ENCODE data around the gene EIF4G2.

EIF4G2 gene

DNA sequence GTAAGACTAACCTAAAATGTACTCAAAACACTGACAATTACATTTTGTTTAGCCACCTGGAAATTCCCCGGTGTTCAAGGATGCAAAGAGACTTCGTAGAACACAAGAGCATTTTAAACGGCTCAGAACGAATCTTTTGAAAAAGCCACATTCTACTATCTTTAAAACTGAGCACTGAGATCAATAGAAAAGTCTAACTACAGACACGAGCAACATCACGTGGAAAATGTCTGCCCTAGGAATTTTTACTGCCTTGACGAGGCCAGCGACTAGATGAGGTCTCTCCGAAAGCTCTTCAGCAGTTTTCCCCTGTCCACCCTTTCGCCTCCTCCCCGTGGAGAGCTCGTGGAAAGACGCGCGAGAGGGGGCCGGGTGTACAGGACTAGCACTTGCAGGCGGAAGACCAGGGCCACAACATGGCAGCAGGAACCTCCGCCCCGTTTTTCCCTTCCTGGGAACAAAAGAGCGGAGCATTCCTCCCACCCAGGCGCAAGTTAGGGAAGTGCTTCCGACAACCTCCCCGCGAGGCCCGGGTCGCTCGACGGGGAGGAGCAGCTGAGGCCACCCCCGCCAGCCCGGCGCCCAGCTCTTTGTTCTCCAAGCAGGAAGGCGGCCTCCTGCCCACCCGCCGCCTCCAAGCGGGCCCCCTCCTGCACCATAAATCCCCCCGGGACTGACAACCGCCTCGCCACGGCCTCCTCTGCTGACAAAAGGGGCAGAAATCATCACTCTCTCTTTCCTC is 1.1 kb downstream of the EIF4G2 start:
- DNase-seq: peak; percentile 21 to 49 (median 34)

DNA sequence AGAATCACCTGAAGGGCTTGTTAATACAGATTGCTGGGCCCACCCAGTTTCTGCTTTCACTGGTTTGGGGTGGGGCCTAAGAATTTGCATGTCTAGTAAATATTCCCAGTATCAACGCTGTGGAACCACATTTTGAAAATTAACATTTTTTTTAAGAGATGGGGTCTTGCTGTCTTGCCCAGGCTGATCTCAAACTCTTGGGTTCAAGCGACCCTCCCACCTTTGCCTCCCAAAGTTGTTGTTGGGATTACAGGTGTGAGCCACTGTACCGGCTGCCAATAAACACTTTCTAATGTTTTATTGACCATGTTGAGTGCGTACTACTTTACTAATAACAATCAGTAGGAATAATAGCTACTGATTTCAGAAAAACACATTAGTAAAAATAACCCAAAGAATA is 2.5 kb downstream of the EIF4G2 start:
- no peak for DNase-seq

DNA sequence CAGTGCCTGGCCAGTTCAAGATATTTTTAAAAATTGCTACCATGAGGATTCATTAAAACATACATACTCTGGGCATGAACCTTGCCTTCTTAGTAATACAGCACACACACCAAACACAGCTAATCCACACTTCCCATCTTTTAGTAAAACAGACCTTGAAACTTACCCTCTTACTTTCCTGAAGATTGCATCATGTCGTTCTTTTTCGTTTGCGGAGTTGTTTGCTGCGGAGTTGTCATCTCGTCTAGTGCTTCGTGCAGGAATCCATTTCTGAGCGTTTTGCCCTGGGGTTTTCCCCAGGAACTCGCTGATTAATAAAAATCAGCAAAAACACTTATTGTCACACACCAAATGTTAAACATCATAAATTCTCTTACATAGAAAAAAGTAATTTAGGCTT is 3.0 kb downstream of the EIF4G2 start:
- DNase-seq: peak in 1 of 5 donors; percentile 22

DNA sequence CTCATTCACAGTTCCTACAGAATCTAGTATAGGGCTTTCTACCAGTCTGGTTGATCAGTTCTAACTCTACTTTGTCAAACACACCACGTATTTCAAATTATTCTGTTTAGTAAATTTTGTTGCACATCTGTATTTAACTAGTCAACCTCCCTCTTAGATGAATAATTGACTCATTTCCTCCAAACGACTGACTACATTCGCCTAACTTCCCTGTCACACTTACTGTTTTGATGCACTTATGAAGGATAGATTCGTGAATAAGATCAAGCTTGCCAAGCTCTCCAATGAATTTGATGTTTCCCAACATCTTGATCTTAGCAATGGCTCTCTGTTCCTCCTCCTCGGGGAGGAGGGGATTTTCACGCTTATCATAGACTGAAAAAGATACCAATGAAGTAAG is 5.0 kb downstream of the EIF4G2 start:
- no peak for DNase-seq

DNA sequence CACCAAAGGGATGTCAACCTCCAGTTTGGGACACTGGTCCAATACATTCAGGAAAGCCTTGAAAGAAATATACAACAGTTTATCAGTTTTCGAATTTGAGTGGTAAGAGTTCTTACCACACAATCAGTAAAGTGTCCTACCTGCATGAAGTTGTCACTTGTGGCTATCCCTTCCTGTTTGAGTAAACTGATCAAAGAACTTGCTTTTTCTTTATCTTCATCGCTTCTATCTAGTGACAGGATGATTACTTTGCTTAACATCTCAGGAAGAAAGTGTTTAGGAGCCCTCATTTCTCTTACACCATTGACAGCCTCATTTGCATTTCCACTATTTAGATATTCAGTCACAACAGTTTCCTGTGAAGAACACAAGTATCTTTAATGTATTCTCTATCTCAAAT is 8.4 kb downstream of the EIF4G2 start:
- DNase-seq: no peak

DNA sequence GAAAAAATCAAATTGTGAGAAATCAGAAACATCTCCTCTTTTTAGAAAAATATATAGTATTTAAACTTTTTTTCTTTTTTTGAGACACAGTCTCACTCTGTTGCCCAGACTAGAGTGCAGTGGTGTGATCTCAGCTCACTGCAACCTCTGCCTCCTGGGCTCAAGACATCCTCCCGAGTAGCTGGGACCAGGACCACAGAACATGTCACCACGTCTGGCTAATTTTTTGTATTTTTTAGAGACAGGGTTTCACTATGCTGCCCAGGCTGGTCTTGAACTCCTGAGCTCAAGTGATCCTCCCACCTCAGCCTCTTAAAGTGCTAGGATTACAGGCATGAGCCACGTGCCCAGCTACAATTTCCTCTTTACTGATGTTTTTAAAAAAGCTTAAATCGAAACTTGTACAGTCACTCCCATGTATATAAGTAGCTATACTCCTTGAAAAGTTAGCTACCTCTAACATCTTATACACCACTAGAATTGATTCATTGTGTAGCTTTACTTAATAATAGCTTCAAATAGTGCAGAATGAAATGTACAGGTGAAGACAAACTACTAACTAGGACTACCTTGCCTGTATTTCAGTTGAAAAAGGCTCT is 10.3 kb downstream of the EIF4G2 start:
- no peak for DNase-seq

DNA sequence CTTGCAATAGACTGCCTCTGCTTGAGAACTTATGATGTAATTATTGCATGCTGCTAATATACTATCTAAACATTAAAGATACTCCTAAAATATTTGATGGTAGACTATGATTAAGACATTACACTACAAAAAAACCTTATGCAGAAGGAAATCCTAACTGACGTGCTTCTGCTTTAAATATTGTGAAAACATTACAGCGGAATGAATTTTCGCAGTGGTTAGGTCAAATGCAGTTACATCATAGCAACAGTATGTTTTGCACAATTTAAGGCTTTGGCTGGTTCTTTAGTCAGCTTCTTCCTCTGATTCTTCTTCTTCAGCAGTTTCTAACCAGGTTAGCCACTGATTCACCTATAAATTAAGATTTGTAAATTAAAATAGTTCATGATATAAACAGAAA is 11.2 kb downstream of the EIF4G2 start:
- no peak for DNase-seq

DNA sequence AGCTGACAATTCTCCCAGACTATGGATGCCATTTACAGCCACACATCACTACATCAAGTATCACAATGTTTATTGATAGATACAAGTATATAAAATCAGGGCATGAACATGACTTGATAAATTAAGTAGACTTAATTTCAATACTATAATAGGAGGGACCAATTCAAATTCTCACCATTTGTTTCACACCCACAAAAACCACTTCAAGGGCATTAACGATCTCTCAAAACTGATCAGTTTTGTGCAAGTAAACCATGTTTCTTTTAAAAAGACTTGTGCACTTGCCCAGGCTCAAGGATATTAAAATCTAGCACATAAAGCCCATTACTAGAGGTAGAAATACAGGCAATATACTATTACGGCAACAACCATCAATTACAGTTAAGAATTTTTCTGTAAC is 11.7 kb downstream of the EIF4G2 start:
- DNase-seq: no peak

DNA sequence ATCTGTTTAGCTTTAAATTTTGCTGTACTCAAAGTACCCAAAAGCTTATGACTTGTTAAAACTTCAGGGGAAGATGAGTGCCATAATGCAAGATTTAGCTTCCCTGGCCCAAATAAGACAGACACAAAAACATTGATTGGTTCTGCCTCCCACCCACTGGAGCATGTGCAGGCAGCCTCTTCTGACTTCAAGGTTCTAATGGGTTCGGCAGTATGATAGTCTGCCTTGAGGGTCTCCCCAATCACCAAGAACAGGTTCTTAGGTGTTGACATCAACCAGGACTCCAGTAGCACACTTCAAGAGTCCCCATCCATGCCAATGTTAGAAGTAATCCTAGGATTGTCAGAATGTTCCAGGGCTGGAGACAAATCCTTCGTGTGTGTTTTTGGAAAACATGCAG is 12.5 kb downstream of the EIF4G2 start:
- DNase-seq: no peak

DNA sequence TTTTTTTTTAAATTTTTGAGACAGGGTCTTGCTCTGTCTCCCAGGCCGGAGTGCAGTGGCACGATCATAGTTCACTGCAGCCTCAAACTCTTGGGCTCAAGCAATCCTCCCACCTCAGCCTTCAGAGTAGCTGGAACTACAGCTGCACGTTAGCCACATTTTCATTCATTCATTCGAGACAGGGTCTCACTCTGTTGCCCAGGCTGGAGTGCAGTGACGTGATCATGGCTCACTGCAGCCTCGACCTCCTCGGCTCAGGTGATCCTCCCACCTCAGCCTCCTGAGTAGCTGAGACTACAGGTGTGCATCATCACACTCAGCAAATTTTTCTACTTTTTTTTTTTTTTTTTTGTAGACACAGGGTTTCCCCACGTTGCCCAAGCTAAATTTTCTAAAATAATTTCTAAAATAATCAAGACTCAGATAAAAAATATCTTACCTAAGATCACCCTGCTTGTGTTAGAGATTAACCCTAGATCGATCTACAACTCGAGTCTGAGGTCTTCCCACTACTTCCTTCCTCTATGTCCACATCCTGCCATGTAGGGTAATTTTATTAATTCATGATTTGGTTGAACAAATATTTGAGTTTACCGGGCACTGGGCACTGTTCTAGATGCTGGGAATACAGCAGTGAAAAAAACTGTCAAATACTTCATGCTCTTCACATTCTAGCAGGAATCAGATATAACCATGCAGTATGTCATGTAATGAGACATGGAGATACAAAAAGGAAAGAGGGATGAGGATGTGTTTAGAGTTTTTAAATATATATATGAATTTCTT is 15.1 kb downstream of the EIF4G2 start:
- no peak for DNase-seq

DNA sequence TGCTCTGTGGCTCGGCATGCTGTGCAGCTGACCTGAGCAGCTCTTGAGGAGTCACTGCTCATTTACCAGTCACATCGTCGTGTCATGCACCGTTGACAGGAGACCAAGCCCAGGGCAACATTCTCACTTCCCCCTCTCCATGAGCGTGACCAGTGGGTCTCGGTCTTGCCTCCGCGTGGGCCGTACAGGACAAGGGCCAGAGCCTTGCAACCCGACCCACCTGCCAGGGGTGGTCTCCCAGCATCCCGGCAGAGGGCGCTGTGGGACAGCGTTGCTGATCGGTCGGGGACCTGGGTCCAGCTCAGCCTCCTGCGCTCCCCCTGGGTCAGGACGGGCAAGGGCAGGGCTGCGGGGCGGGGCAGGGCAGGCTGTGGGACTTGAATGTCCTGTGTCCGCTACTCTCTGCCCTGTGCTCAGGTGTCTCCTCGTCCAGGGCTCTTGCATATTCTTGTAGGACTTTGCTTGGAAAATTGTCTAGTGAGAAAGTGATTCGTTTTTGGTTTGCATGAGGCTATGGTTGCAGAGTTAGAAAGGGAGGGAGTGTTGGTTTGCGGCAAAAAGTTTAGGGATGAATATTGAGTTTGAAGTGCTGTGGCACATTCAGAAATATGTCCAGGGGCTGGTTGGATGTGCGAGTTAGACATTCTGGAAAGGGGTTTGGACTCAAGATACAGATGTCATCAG is 16.2 kb downstream of the EIF4G2 start:
- peak; percentile 59 to 80 (median 74) for DNase-seq

DNA sequence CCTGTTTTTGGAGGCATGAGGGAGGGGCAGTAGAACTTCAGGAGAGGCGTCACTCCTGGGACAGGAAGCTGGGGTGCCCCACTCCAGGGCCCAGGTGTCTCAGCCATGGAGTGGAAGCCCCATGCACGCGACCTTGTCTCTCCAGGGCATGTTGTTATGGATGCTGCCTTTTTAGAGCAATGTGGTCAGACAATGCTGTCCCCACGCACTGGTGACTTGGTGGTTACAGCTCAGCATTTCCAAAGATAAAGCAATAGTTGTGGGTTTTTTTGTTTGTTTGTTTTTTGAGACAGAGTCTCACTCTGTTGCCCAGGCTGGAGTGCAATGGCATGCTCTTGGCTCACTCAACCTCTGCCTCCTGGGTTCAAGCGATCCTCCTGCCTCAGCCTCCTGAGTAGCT is 22.3 kb downstream of the EIF4G2 start:
- DNase-seq: no peak

DNA sequence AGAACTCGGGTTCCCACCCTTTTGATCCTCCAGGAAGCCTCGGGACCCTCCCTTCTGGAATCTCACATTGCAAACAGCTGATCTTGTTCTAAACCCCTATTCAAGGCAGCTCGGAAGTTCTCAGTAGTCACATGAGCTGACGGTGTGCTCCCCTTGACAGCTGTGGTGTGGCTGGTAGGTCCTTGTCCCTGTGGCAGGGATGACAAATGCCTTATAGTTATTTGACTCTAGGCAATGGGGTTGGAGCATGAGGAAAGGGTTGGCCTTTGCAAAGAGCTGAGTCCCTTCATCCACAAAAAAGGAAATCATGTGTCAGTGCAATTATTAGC is 23.6 kb downstream of the EIF4G2 start:
- DNase-seq: no peak

DNA sequence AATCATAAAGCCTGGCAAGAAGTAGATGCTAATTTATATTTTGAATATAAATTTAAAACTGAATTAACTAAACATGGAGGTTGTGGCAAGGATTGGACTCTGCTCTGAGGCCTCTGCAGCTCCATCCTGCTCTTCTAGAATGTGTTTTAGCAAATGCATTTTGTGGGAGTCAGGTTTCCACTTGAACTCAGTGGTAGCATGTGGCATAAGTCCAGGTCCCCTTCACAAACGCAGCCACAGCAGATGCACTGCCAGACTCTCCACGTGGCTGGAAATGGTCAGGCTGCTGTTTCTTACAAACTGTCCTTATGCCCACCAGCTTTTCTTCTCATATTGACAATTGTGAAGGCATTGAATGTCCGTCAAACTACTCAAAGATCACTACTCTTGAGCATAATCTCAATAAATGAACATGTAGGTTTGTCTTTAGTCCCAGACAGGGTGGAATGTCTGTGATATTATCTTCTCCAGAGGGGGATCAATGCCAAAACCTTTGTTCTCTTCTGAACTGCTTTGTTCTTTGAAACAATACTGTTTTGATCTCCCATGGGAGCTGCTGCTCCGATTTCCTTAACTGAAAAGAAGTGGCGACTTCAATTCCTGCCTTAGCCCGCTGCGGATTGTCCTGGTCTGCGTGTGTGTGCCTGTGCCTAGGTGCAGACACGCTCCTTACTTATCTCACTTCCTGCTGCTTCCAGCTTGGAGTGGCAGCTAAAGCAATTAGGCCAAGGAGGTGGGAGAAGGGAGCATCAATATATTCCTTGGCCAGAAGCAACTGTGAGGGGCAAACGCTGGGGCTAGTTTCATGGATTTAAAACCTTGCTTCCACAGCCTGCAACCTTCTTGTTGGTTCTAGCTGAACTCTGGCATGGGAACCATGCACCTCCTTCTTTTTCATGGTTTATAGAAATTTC is 24.2 kb downstream of the EIF4G2 start:
- DNase-seq: no peak

DNA sequence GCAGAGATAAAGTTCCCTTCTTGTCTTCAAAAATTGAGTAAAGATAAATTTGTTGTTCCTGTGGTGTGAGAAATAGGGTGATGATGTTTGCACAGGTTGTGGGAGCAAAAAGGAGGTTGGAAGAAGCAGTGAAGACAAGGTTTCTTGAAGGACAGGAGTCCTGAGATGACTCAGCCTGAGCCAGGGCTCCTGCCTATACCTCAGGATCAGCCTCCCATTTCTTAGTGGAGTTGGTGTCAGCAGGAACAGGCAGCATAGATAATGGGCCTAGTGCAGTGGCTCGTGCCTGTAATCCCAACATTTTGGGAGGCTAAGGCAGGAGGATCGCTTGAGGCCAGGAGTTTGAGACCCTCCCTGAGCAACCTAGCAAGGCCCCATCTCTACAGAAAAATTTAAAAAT is 28.7 kb downstream of the EIF4G2 start:
- DNase-seq: no peak

DNA sequence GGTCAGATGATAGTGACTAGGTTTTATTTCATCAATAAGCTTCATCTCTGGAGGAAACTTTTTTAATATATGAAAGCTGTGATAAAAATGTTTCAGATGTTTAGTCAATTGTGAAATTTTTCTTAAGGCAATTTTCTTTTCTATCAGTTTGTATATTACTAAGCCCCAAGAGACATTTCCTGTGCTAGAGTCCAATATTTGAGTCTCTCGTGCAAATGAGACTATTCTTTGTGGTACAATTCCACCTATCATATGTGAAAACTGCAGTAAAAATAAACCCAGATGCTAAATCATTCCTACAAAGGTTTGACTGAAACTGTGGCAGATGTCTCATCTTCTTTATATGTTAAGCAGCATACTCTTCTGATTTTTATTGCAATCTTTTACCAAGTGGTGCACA is 29.6 kb downstream of the EIF4G2 start:
- no peak for DNase-seq

DNA sequence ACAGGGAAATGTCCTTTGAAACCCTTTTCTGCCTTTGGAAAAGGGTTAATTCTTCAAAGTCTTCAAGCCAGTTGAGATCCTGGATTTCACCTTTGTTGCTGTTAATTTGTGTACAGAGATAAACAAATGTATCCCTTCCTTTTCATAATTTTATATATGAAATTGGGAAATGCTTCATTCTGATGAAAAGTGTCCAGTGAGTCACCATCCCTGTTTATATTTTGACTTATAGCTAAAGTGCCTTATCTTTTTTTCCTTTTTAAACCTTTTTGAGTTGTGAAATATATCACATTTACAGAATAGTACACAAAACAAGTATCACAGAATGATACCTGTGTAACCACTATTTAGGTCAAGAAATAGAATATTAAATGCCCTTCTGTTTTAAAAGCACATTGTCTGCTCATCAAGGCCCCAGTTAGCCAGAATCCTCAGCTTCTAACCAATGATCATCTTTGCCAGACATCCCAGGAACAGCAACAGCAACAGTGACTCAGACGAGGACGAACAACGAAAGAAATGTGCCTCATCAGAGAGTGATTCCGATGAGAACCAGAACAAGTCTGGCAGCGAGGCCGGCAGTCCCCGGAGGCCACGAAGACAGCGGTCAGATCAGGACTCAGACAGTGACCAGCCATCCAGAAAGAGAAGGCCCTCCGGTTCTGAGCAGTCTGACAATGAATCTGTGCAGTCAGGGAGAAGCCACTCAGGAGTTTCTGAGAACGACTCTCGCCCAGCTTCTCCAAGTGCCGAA is 30.3 kb downstream of the EIF4G2 start:
- no peak for DNase-seq

DNA sequence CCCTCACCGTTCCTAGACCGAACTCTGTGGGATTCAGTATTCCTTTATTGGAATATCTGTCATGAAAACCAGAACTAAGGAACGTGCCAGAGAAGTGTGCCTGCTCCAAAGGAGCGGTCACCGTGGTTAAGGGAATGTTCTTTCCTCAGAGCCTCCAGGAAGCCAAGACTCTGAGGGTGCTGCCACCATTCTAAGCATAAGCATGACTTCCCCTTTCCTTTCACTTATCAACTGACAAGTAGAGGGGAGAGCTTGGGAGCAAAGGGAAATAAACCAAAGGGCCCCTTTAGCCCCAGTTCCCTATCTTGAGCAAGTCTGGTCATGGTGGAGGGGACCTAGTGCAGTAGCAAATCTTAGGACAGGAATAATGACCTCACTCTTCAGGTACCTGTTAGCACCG is 30.9 kb downstream of the EIF4G2 start:
- DNase-seq: no peak

DNA sequence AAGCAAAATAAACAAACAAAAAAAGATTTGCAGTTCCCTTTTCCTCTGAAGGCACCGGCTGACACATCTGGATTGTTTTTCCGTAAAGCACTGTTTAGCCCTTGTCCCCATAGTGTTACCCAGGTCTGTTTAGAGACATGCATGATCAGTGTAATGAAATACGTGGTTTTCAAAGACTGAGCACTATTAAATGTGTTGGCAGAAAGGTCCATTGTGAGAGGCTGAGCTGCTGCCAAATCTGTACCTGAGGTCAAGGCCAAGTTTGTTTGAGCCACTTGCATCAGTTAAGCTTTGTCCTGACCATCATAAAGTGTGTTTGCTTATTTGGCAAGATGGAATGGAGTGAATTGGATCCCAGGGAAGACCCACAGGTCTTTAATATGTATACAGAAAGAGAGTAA is 31.3 kb downstream of the EIF4G2 start:
- DNase-seq: no peak

DNA sequence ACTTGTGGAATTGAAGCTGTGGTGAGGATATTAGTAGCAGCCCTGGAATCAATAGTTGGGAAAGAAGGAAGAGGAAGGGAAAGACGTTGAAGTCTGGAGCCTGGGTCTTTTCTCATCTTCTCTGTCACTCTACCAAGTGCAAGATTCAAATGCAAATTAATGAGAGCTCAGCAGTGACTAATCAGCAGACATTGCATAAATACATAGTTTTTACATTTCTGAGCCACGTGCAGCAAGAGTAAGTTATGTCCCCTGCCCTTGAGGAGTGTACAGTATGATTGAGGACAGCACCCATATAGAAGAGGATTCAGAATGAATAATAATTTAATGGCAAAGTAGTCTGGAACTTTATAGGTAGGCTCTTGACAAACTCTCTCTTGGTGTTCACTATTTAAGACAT is 33.9 kb downstream of the EIF4G2 start:
- no peak for DNase-seq

DNA sequence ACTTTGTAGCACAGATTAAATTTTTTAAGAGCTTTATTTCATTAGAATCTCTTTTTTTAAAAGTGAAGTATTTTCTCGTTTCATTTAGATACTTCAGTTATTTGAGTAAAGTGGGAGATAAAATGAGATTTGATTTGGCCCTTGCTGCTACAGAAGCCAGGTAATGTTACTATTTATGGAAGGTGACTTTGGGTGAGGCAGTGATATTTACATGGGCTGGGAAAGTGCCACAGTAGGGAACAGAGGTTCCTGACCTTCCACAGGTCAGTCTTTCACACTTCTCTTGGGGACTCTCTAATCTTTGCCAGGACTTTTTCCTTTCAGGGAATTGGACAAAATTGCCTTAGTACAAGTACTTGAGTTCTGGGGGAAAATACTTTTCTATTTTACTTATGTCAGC is 37.3 kb downstream of the EIF4G2 start:
- DNase-seq: no peak
